HG03103 (cell line): ENCODE measurements around the gene TUBB4B.

Experiments used
- ATAC-seq: cut with Tn5 transposase; IDR thresholded peaks from one replicate; pipeline ENCODE4 v1.9.1; 2021; ENCODE audit warnings: low read depth; ENCODE audit not compliant: unreplicated experiment

TUBB4B gene

GRCh38 chr9:137280474-137281344, 39.6 kb downstream of the TUBB4B start:
- ATAC-seq: no peak

GRCh38 chr9:137281345-137282116, 40.4 kb downstream of the TUBB4B start:
- no peak for ATAC-seq

GRCh38 chr9:137286975-137287383, 45.9 kb downstream of the TUBB4B start:
- no peak for ATAC-seq

- ATAC-seq: no peak
Observed at GRCh38 chr9:137293094-137293481, 52.0 kb downstream of the TUBB4B start.
